ENCODE results near the gene ADAR. TPM values are rescaled to one million over a fixed set of nuclear protein-coding genes. Genes with fewer than 3 reads are reported as not detected.
A peak's percentile ranks its signal among the peaks of the same experiment; 100 is the strongest.

ADAR gene
- total and polyA plus RNA-seq, 2 of the 4 experiments (the other 2 are of a cell fraction) = 70.9 to 131 TPM

- H2AK5ac ChIP-seq (ENCODE audit: low read depth, low read length) = peak overlapping the region; percentile 47; the same call in 1 of the 2 replicates
- peak overlapping the region; percentile 14; the same call in 1 of the 2 replicates for H3K27ac ChIP-seq (ENCODE audit: insufficient read depth, low read length)
- no peak overlapping the region; the same call in 1 of the 2 replicates for H3K14ac ChIP-seq (replicated peaks; ENCODE audit: low read depth, low read length)
- ATAC-seq (ENCODE audit: low read depth) (peak; percentile 15), DNase-seq (no peak)
- intact Hi-C loops (cut with micrococcal nuclease) (no loop called here), in situ Hi-C loops (cut with MboI; ENCODE audit: low sequenced_read_pairs) (no loop called here), dilution Hi-C loops (cut with HindIII; ENCODE audit: low sequenced_read_pairs, unreplicated experiment) (no loop called here)
- H3K4me2 ChIP-seq (ENCODE audit: low read depth, low read length) = peak overlapping the region; percentile 25; the same call in 1 of the 2 replicates
- H3K4me1 ChIP-seq (ENCODE audit: control insufficient read depth, insufficient read depth, low read length) = peaks cover 12% of the 10 kb centered on the region
- H3K56ac ChIP-seq (ENCODE audit: extremely low read depth, insufficient read depth, low read length) = no peak overlapping the region
- H3K9me3 ChIP-seq (ENCODE audit: control insufficient read depth, insufficient read depth, low read length) = no peaks in the 10 kb centered on the region
- ChIA-PET CTCF (no interaction called here), POLR2A (ENCODE audit: unreplicated experiment) (interaction anchor here (1.1 kb wide), 1 partner anchor 13 kb away, joined by 3 read pairs; no protein-coding TSS in a partner anchor)
- H3K27me3 ChIP-seq (ENCODE audit: control insufficient read depth, insufficient read depth, low read length) = no peaks in the 10 kb centered on the region
- H3K9me1 ChIP-seq (ENCODE audit: insufficient read depth, low read length) = peaks cover 26% of the 10 kb centered on the region; the same call in 1 of the 2 replicates
- no peak overlapping the region for H3K4me3 ChIP-seq (ENCODE audit: insufficient read depth, low read depth, low read length)
- H3K4ac ChIP-seq (ENCODE audit: low read depth, low read length) = peak overlapping the region; percentile 11; the same call in 1 of the 2 replicates
- H3K9ac ChIP-seq (ENCODE audit: low read depth, low read length) = no peak overlapping the region
- H3K23ac ChIP-seq (ENCODE audit: low read depth, low read length) = no peak overlapping the region
- no CpG with 5 or more reads among the region's 7 CpGs for WGBS, 2 experiments (ENCODE audit: extremely low coverage in 2 of 2, insufficient read length in 1 of 2)
- no peak overlapping the region for H2AK9ac ChIP-seq (replicated peaks; ENCODE audit: low read depth, low read length, poor library complexity)
- no TSS peak for BruUV-seq (replicated peaks)
- peaks cover 29% of the 10 kb centered on the region for H4K20me1 ChIP-seq (ENCODE audit: insufficient read depth, low read length)
- no peak overlapping the region for H2BK15ac ChIP-seq (ENCODE audit: low read depth, low read length)
- no peak overlapping the region for H2BK120ac ChIP-seq (ENCODE audit: low read depth, low read length)
- no peak overlapping the region; a peak in 1 of 4 replicates for H4K8ac ChIP-seq (ENCODE audit: low read depth in 2 of 2, low read length in 2 of 2)
- no peak overlapping the region for H2BK20ac ChIP-seq (ENCODE audit: low read depth, low read length)
- no peak overlapping the region for H2AFZ ChIP-seq (replicated peaks; ENCODE audit: low read length, poor library complexity)
- peak overlapping the region; percentile 8 for H2BK5ac ChIP-seq (ENCODE audit: low read depth, low read length, poor library complexity, severe bottlenecking)
- H4K91ac ChIP-seq (ENCODE audit: insufficient read depth, low read depth, low read length) = no peak overlapping the region
- H3K18ac ChIP-seq (ENCODE audit: low read depth, low read length) = 0 out of 2 replicates have a peak overlapping the region, but pooled peaks have one; percentile 14
- H3K36me3 ChIP-seq (ENCODE audit: control insufficient read depth, insufficient read depth, low read length) = peaks cover 65% of the 10 kb centered on the region
- H3K79me1 ChIP-seq (ENCODE audit: low read depth in 1 of 2, low read length in 2 of 2) = peaks cover 14 to 56% of the 10 kb centered on the region in 2 experiments
- TF ChIP-seq NFE2L2 (IDR thresholded peaks at IDR 0.05; ENCODE audit: low read depth, low read length) = no peak
- no peak for TF ChIP-seq CTCF (conservative IDR thresholded peaks at IDR 0.05; ENCODE audit: low read depth, low read length)
- no peak for TF ChIP-seq POLR2A (IDR thresholded peaks at IDR 0.05; ENCODE audit: low read depth, low read length)
- no peak for TF ChIP-seq MAZ (IDR thresholded peaks at IDR 0.05; ENCODE audit: borderline replicate concordance, low read depth, low read length)
- no peak for TF ChIP-seq RCOR1 (IDR thresholded peaks at IDR 0.05; ENCODE audit: insufficient replicate concordance, low read length)
- no peak for TF ChIP-seq CEBPB (IDR thresholded peaks at IDR 0.05; ENCODE audit: low read depth, low read length)
- TF ChIP-seq RFX5 (IDR thresholded peaks at IDR 0.05; ENCODE audit: low read depth, low read length) = no peak
- no peak for TF ChIP-seq FOS (IDR thresholded peaks at IDR 0.05; ENCODE audit: low read depth, low read length)
- no peak for TF ChIP-seq SMC3 (IDR thresholded peaks at IDR 0.05; ENCODE audit: low read depth, low read length)
- no peak for TF ChIP-seq RAD21 (IDR thresholded peaks at IDR 0.05; ENCODE audit: low read length)
- H4K5ac ChIP-seq (ENCODE audit: low read depth, low read length) = no peak overlapping the region
Observed at GRCh38 chr1:154591206-154591605, 16.8 kb downstream of the ADAR start.
